ENCODE results near the gene TRAF3IP1.

DNA sequence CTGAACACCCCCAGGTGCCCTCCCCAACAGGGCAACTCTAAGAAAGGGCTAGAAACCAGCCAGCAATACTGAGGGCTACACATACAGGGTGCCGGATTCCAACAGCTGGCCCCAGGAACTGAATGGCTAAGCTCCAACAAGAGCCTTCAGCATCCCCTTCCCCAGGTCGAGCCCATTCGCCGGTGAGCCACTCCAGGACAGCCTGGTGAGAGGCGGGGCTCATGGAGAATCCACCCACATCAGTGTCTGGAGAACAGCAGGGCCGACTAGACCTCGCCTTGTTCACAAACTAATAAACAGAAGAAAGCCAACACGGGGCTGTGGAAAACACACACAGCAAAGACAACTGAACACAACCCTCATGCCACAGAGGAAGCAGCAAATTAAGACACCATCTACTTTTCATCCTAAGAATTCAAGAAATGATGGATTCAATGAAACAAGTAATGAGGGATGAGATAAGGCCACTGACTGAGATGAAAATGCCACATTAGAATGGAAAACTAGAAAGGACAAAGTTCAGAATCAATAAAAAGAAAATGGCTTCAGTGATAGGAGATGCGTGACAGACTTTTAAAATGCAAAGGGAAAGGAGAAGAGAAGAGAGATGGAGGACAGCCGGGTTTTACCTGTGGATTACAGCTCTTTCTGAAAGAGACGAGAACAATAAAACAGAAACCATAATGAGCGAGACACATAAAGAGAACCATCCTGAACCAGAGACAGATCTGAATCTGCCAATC lies 40.1 kb upstream of the TRAF3IP1 start:
- TF ChIP-seq, protein P1, sequence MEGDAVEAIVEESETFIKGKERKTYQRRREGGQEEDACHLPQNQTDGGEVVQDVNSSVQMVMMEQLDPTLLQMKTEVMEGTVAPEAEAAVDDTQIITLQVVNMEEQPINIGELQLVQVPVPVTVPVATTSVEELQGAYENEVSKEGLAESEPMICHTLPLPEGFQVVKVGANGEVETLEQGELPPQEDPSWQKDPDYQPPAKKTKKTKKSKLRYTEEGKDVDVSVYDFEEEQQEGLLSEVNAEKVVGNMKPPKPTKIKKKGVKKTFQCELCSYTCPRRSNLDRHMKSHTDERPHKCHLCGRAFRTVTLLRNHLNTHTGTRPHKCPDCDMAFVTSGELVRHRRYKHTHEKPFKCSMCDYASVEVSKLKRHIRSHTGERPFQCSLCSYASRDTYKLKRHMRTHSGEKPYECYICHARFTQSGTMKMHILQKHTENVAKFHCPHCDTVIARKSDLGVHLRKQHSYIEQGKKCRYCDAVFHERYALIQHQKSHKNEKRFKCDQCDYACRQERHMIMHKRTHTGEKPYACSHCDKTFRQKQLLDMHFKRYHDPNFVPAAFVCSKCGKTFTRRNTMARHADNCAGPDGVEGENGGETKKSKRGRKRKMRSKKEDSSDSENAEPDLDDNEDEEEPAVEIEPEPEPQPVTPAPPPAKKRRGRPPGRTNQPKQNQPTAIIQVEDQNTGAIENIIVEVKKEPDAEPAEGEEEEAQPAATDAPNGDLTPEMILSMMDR (IDR thresholded peaks at IDR 0.05), result no peak
- TF ChIP-seq POLR2A (IDR thresholded peaks at IDR 0.05; ENCODE audit: low read depth), result no peak
- TF ChIP-seq POLR2AphosphoS5 (IDR thresholded peaks at IDR 0.05), result no peak
- TF ChIP-seq EP300 (IDR thresholded peaks at IDR 0.05), result no peak
